WTC11 (cell line): ENCODE results near the gene MND1. TPM values are rescaled to one million over a fixed set of nuclear protein-coding genes. Genes with fewer than 3 reads are reported as not detected.

ENCODE experiments used
- ATAC-seq: fragments of 200-7000 bp; cut with Tn5 transposase; 2 replicates; pipeline ENCODE4 v1.10.0; 2021; ENCODE audit warnings: mild to moderate bottlenecking, moderate library complexity
- CTCF ChIA-PET: fragments of 300-600 bp; sonication (Branson Sonifier 250); formaldehyde crosslinking; loops from one replicate; lab custom pipeline; 2021; ENCODE audit warnings: antibody characterized with exemption; lab: Charles Lee
- POLR2A ChIA-PET: fragments of 350-600 bp; sonication (Branson Sonifier 250); formaldehyde crosslinking; loops from one replicate; lab custom pipeline; 2021; ENCODE audit warnings: antibody characterized with exemption; lab: Charles Lee
- DNase-seq: peaks from one replicate; pipeline ENCODE4 v3.0.0; 2021; ENCODE audit warnings: low spot score
- H3K27ac Mint-ChIP-seq: 2 replicates; pipeline ENCODE4 v1.8.0; 2021; ENCODE audit warnings: mixed read lengths
- H3K27me3 Mint-ChIP-seq: 2 replicates; pipeline ENCODE4 v1.8.0; 2021; ENCODE audit warnings: low read depth, mild to moderate bottlenecking, moderate library complexity, mixed read lengths
- H3K36me3 Mint-ChIP-seq: 2 replicates; pipeline ENCODE4 v1.8.0; 2021; ENCODE audit warnings: mixed read lengths
- H3K4me1 Mint-ChIP-seq: 2 replicates; pipeline ENCODE4 v1.8.0; 2022; ENCODE audit warnings: mixed read lengths
- H3K4me3 Mint-ChIP-seq: 2 replicates; pipeline ENCODE4 v1.8.0; 2021; ENCODE audit warnings: mild to moderate bottlenecking, moderate library complexity, mixed read lengths
- H3K9me3 Mint-ChIP-seq: 2 replicates; pipeline ENCODE4 v1.8.0; 2021; ENCODE audit warnings: mixed read lengths
- CREM ChIP-seq: sonication (generic); formaldehyde crosslinking; IDR thresholded peaks from 2 replicates; pipeline ENCODE4 v1.8.1; 2022; ENCODE audit warnings: mild to moderate bottlenecking, missing genetic modification reagents, moderate library complexity
- ESRRA ChIP-seq: sonication (generic); formaldehyde crosslinking; IDR thresholded peaks from 2 replicates; pipeline ENCODE4 v1.8.1; 2022; ENCODE audit warnings: mild to moderate bottlenecking, missing genetic modification reagents, borderline replicate concordance
- ETV6 ChIP-seq: sonication (generic); formaldehyde crosslinking; IDR thresholded peaks from 2 replicates; pipeline ENCODE4 v1.8.1; 2022; ENCODE audit warnings: mild to moderate bottlenecking, missing genetic modification reagents
- FOXK1 ChIP-seq: sonication (generic); formaldehyde crosslinking; IDR thresholded peaks from 2 replicates; pipeline ENCODE4 v1.8.0; 2022; ENCODE audit warnings: mild to moderate bottlenecking, moderate library complexity, missing genetic modification reagents
- NFATC4 ChIP-seq: fragments of 250-450 bp; sonication (Bioruptor Pico); IDR thresholded peaks from 2 replicates; pipeline ENCODE4 v1.9.0; 2021; ENCODE audit warnings: mild to moderate bottlenecking
- NFE2L1 ChIP-seq: sonication (generic); formaldehyde crosslinking; IDR thresholded peaks from 2 replicates; pipeline ENCODE4 v1.8.1; 2023; ENCODE audit warnings: missing genetic modification reagents
- NR1H2 ChIP-seq: sonication (generic); formaldehyde crosslinking; IDR thresholded peaks from 2 replicates; pipeline ENCODE4 v1.9.0; 2021; ENCODE audit warnings: mild to moderate bottlenecking, moderate library complexity, missing genetic modification reagents
- NR3C1 ChIP-seq: sonication (generic); formaldehyde crosslinking; conservative IDR thresholded peaks from 2 replicates; pipeline ENCODE4 v1.8.1; 2023; ENCODE audit warnings: low read depth, mild to moderate bottlenecking, missing genetic modification reagents
- SP1 ChIP-seq: sonication (generic); formaldehyde crosslinking; conservative IDR thresholded peaks from 2 replicates; pipeline ENCODE4 v1.8.1; 2022; ENCODE audit warnings: missing genetic modification reagents
- TCF7 ChIP-seq: sonication (generic); formaldehyde crosslinking; IDR thresholded peaks from 2 replicates; pipeline ENCODE4 v1.8.0; 2022; ENCODE audit warnings: mild to moderate bottlenecking, low read depth, missing genetic modification reagents, moderate library complexity
- ZNF219 ChIP-seq: sonication (generic); formaldehyde crosslinking; IDR thresholded peaks from 2 replicates; pipeline ENCODE4 v1.8.0; 2023; ENCODE audit warnings: missing genetic modification reagents, mild to moderate bottlenecking, borderline replicate concordance
- total RNA-seq: library from RNA; stranded (reverse); gene quantifications from 3 replicates; pipeline ENCODE4 v1.2.3, GENCODE V29; 2021
- TF ChIP-seq, protein P1 (sequence below): sonication (generic); formaldehyde crosslinking; IDR thresholded peaks from 2 replicates; pipeline ENCODE4 v1.8.1; 2023; ENCODE audit warnings: mild to moderate bottlenecking, missing genetic modification reagents, borderline replicate concordance
- TF ChIP-seq, protein P2 (sequence below): sonication (generic); formaldehyde crosslinking; IDR thresholded peaks from 2 replicates; pipeline ENCODE4 v1.8.0; 2022; ENCODE audit warnings: mild to moderate bottlenecking, missing genetic modification reagents
- TF ChIP-seq, protein P3 (sequence below): fragments of 250-450 bp; sonication (Bioruptor Pico); IDR thresholded peaks from 2 replicates; pipeline ENCODE4 v1.9.0; 2021; ENCODE audit warnings: mild to moderate bottlenecking
- TF ChIP-seq, protein P4 (sequence below): fragments of 200-600 bp; IDR thresholded peaks from 2 replicates; pipeline ENCODE4 v1.8.0; 2022; ENCODE audit warnings: antibody characterized with exemption
- TF ChIP-seq, protein P5 (sequence below): sonication (generic); formaldehyde crosslinking; IDR thresholded peaks from 2 replicates; pipeline ENCODE4 v1.8.1; 2022; ENCODE audit warnings: low read depth, mild to moderate bottlenecking, moderate library complexity, missing genetic modification reagents, borderline replicate concordance
- TF ChIP-seq, protein P6 (sequence below): fragments of 250-450 bp; sonication (Bioruptor Pico); IDR thresholded peaks from 2 replicates; pipeline ENCODE4 v1.8.0; 2021; ENCODE audit warnings: mild to moderate bottlenecking

MND1 gene
- total RNA-seq, 1 experiment from 2014 or later: 36.0 TPM

DNA sequence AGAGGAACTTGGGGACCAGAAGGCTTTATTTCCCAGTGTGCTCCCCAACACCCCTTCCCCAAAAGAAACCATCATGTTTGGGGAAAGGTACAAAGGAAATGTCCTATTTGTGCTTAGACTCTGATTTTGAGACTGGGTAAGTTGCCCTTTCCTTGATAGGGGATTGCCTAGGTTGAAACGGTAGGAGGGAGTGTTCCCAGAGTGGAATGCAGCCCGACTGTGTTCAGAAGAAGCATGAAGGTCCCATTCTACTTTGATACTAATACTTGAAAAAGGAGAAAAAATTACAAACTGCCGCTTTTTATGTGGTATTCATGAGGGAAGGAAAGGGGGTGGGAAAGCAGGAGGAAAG, 89.2 kb downstream of the MND1 start (continued):
- TF ChIP-seq, protein P1, sequence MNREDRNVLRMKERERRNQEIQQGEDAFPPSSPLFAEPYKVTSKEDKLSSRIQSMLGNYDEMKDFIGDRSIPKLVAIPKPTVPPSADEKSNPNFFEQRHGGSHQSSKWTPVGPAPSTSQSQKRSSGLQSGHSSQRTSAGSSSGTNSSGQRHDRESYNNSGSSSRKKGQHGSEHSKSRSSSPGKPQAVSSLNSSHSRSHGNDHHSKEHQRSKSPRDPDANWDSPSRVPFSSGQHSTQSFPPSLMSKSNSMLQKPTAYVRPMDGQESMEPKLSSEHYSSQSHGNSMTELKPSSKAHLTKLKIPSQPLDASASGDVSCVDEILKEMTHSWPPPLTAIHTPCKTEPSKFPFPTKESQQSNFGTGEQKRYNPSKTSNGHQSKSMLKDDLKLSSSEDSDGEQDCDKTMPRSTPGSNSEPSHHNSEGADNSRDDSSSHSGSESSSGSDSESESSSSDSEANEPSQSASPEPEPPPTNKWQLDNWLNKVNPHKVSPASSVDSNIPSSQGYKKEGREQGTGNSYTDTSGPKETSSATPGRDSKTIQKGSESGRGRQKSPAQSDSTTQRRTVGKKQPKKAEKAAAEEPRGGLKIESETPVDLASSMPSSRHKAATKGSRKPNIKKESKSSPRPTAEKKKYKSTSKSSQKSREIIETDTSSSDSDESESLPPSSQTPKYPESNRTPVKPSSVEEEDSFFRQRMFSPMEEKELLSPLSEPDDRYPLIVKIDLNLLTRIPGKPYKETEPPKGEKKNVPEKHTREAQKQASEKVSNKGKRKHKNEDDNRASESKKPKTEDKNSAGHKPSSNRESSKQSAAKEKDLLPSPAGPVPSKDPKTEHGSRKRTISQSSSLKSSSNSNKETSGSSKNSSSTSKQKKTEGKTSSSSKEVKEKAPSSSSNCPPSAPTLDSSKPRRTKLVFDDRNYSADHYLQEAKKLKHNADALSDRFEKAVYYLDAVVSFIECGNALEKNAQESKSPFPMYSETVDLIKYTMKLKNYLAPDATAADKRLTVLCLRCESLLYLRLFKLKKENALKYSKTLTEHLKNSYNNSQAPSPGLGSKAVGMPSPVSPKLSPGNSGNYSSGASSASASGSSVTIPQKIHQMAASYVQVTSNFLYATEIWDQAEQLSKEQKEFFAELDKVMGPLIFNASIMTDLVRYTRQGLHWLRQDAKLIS (CRISPR knock-in tag): no peak

DNA sequence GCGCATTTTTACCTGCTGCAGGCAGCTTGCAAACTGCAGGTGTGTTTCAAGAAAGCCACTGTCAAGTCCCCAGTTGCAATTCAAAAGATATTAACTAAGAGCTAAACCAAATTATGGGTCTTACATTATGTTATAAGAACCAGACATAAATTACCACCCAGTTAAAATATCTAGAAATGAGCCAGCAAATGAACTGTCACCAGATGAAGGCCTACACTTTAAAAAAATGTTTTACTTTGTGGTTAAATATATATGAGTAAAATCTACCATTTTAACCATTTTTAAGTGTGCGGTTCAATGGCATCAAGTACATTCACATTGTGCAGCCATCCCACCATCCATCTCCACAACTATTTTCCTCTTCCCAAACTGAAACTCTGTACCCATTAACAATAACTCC, 89.7 kb downstream of the MND1 start:
- H3K4me3 Mint-ChIP-seq: no peak overlapping the region
- no peaks in the 10 kb centered on the region for H3K27me3 Mint-ChIP-seq
- POLR2A ChIA-PET: interaction anchor here (1.0 kb wide), 1 partner anchor 32 kb away, joined by 3 read pairs; the partner anchor contains the start of gene TMEM131L
- DNase-seq: no peak
- H3K27ac Mint-ChIP-seq: no peak overlapping the region
- TF ChIP-seq NFE2L1 (no peak), NR1H2 (no peak), ETV6 (CRISPR knock-in tag) (no peak), CREM (CRISPR knock-in tag) (no peak), ESRRA (no peak), SP1 (CRISPR knock-in tag) (no peak), ZNF219 (CRISPR knock-in tag) (no peak), NR3C1 (CRISPR knock-in tag) (no peak), FOXK1 (CRISPR knock-in tag) (no peak), TCF7 (CRISPR knock-in tag) (no peak), NFATC4 (CRISPR knock-in tag) (no peak)
- TF ChIP-seq, protein P2, sequence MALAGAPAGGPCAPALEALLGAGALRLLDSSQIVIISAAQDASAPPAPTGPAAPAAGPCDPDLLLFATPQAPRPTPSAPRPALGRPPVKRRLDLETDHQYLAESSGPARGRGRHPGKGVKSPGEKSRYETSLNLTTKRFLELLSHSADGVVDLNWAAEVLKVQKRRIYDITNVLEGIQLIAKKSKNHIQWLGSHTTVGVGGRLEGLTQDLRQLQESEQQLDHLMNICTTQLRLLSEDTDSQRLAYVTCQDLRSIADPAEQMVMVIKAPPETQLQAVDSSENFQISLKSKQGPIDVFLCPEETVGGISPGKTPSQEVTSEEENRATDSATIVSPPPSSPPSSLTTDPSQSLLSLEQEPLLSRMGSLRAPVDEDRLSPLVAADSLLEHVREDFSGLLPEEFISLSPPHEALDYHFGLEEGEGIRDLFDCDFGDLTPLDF: no peak
- TF ChIP-seq, protein P3, sequence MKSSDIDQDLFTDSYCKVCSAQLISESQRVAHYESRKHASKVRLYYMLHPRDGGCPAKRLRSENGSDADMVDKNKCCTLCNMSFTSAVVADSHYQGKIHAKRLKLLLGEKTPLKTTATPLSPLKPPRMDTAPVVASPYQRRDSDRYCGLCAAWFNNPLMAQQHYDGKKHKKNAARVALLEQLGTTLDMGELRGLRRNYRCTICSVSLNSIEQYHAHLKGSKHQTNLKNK (CRISPR knock-in tag): no peak
- TF ChIP-seq, protein P4, sequence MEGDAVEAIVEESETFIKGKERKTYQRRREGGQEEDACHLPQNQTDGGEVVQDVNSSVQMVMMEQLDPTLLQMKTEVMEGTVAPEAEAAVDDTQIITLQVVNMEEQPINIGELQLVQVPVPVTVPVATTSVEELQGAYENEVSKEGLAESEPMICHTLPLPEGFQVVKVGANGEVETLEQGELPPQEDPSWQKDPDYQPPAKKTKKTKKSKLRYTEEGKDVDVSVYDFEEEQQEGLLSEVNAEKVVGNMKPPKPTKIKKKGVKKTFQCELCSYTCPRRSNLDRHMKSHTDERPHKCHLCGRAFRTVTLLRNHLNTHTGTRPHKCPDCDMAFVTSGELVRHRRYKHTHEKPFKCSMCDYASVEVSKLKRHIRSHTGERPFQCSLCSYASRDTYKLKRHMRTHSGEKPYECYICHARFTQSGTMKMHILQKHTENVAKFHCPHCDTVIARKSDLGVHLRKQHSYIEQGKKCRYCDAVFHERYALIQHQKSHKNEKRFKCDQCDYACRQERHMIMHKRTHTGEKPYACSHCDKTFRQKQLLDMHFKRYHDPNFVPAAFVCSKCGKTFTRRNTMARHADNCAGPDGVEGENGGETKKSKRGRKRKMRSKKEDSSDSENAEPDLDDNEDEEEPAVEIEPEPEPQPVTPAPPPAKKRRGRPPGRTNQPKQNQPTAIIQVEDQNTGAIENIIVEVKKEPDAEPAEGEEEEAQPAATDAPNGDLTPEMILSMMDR: no peak
- TF ChIP-seq, protein P1 (CRISPR knock-in tag): no peak
- TF ChIP-seq, protein P5, sequence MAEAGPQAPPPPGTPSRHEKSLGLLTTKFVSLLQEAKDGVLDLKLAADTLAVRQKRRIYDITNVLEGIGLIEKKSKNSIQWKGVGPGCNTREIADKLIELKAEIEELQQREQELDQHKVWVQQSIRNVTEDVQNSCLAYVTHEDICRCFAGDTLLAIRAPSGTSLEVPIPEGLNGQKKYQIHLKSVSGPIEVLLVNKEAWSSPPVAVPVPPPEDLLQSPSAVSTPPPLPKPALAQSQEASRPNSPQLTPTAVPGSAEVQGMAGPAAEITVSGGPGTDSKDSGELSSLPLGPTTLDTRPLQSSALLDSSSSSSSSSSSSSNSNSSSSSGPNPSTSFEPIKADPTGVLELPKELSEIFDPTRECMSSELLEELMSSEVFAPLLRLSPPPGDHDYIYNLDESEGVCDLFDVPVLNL (CRISPR knock-in tag): no peak
- TF ChIP-seq, protein P6, sequence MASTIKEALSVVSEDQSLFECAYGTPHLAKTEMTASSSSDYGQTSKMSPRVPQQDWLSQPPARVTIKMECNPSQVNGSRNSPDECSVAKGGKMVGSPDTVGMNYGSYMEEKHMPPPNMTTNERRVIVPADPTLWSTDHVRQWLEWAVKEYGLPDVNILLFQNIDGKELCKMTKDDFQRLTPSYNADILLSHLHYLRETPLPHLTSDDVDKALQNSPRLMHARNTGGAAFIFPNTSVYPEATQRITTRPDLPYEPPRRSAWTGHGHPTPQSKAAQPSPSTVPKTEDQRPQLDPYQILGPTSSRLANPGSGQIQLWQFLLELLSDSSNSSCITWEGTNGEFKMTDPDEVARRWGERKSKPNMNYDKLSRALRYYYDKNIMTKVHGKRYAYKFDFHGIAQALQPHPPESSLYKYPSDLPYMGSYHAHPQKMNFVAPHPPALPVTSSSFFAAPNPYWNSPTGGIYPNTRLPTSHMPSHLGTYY (CRISPR knock-in tag): no peak
- TF ChIP-seq, all 79 proteins: peak for 0
- ATAC-seq: no peak
- Mint-ChIP-seq H3K4me1 (peaks cover 8% of the 10 kb centered on the region), H3K36me3 (no peaks in the 10 kb centered on the region), H3K9me3 (no peaks in the 10 kb centered on the region)
- CTCF ChIA-PET: interaction anchor here (1.5 kb wide), 1 partner anchor 199 kb away, joined by 3 read pairs; no protein-coding TSS in a partner anchor
